ENCODE results near the gene ABLIM2. TPM values are rescaled to one million over a fixed set of nuclear protein-coding genes. Genes with fewer than 3 reads are reported as not detected.

ABLIM2 gene
- polyA plus RNA-seq, 1 donor from 2014 or later = 1.3 TPM

DNA sequence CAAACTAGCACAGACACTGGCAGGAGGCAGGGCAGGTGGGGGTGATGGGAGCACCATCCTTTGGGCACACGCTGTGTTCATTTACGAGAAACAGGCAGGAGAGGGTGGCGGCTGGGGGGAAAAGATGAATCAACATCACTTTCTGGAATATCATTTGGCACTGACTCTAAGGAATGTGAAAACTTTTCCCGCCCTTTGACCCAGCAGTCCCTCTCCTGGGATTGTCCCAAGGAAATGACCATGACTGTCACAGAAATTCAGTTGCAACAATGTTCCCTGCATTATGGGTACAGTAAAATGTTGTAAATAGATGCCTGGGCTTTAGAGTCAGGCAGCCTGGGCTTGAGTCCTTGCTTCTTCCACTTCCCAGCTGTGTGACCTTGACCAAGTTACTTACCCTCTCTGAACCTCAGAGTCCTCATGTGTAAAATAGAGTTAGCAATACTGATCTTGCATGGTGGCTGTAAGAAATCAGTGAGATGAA is 58.6 kb downstream of the ABLIM2 start:
- Mint-ChIP-seq H3K27ac (no peak overlapping the region), H3K9me3 (peaks cover 0 to 6% (median 0%) of the 10 kb centered on the region in 3 donors), H3K36me3 (no peaks in the 10 kb centered on the region), H3K4me3 (no peak overlapping the region), H3K27me3 (peaks cover 5% of the 10 kb centered on the region), H3K4me1 (no peaks in the 10 kb centered on the region)

DNA sequence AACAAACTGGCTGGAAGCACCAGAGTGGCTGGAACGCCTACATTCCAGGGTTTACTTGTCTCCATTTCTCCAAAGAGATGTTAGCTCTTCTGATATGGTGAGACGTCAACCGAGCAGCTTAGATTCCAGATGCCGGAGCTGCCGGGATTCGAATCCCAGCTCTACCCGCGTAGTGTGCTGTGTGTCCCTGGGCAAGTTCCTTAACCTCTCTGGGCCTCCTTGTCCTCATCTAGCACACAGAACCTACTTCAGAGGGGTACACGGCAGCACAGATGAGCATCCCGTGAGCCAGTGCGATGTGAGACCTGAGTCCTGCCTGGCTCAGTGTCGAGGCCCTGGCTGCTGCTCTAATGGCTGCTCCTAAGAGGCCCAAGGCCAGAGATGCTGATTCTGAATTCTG is 60.1 kb downstream of the ABLIM2 start:
- peaks cover 4% of the 10 kb centered on the region for H3K27me3 Mint-ChIP-seq
- peaks cover 5 to 15% (median 10%) of the 10 kb centered on the region in 3 donors for H3K9me3 Mint-ChIP-seq
- peaks cover 2% of the 10 kb centered on the region for H3K36me3 Mint-ChIP-seq
- H3K4me1 Mint-ChIP-seq = no peaks in the 10 kb centered on the region
- H3K27ac Mint-ChIP-seq = no peak overlapping the region
- H3K4me3 Mint-ChIP-seq = no peak overlapping the region

DNA sequence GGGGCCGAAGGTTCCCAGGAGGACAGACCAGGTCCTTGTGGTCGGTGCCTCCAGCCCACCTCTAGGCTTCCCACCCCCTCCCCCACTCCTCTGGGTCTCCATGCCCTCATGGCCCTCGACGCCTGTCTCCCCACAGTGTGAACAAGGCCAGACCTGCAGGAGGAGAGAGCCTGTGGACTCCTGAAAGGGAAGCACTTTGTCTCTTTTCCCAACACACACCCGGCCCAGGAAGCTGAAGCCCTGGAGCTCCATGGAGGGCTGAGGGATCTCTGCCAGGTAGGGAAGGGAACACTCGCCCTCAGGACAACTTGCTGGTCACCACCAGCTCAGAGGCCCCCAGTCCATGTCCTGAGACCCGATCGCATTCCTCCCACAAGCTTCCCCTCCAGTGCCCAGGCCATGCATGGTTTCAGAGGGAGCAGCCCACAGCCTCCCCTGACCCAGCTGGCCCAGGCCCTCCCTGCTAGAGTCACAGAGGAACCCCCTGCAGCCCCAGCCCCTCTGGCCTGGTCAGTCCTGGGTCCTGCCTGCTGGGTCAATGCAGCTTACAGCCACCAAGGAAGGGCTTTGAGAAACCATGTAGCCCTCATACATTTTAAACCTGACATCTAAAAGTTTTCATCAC is 60.8 kb downstream of the ABLIM2 start:
- H3K4me3 Mint-ChIP-seq = no peak overlapping the region

DNA sequence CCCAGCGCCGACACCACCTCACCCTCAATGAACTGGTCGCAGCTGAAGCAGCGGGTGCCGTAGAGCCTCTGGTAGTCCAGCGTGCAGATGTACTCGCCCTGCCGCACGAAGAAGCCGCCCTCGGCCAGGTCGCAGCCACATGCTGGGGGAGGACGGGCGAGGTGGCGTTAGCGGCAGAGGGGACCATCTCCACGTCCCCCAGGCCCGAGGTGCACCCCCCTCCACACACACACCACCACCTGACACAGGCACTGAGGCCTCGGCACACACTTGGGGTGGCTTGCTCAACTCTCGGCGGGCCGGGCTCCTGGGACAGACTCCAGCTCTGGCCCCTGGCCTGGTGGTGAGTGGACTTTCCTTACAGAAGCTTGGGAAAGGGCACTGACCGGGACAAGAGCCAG is 61.5 kb downstream of the ABLIM2 start:
- no peak overlapping the region for H3K4me3 Mint-ChIP-seq
- peaks cover 2% of the 10 kb centered on the region for H3K27me3 Mint-ChIP-seq
- no peak overlapping the region for H3K27ac Mint-ChIP-seq

More for the DNA sequence above, 60.8 kb downstream of the ABLIM2 start:
- Mint-ChIP-seq H3K27me3 (peaks cover 4% of the 10 kb centered on the region), H3K9me3 (peaks cover 5 to 17% (median 13%) of the 10 kb centered on the region in 3 donors), H3K27ac (no peak overlapping the region), H3K4me1 (no peaks in the 10 kb centered on the region), H3K36me3 (peaks cover 2% of the 10 kb centered on the region)

DNA sequence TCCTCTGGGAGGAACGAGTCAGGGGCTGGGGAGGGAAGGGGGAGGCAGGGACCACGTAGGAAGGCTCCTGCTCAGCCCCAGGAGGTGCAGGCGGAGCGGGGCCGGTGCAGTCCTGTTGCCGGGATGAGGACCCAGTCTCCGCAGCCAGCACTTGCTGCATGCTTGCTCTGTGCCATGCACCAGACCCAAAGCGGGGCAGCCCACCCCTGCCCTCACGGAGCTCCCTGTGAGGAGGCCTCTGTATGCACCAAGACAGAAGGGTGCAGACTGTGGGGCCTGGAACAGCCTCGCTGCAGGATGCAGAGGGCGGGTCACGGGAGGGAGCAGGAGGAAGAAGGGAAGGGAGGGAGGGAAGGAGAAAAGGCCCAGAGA is 61.9 kb downstream of the ABLIM2 start:
- peaks cover 1% of the 10 kb centered on the region for H3K27me3 Mint-ChIP-seq
- H3K9me3 Mint-ChIP-seq = peaks cover 5 to 17% (median 13%) of the 10 kb centered on the region in 3 donors
- H3K4me1 Mint-ChIP-seq = no peaks in the 10 kb centered on the region

More for the DNA sequence above, 61.5 kb downstream of the ABLIM2 start:
- peaks cover 2% of the 10 kb centered on the region for H3K36me3 Mint-ChIP-seq
- no peaks in the 10 kb centered on the region for H3K4me1 Mint-ChIP-seq
- peaks cover 5 to 17% (median 13%) of the 10 kb centered on the region in 3 donors for H3K9me3 Mint-ChIP-seq

DNA sequence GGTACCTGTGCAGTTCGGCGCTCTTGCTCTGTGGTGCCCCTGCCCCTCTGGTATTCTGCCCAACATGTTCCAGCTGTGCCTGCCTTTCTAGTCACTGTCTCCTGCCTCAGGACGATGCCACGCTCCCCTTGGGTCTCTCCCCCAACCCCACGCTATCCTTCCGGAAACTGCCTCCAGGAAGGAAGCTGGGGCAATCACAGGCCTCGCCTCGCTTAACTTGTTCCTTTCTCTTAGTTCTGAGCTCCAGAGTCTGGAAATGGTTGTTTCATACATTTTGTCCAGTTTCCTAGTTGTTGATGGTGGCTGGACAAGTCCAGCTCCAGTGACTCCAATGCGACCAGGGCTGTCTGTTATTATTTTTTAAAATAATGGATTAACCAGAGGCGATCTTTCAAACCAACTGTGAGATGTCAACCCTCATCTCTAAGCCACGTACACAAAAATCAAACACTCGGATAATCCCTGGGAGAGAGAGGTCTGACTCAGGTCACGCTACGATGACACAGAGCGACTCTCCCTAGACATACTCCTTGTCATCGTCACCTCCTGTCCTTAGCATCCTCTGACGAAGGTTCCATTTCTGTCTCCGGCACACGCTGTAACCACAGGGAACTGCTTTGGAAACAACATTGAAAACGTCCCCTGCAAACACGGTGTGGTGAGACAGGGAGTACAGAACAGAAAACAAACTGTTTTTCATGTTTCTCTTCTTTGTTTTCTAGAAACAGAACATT is 62.5 kb downstream of the ABLIM2 start:
- Mint-ChIP-seq H3K27me3 (peaks cover 1% of the 10 kb centered on the region), H3K4me1 (no peaks in the 10 kb centered on the region), H3K9me3 (peaks cover 5 to 17% (median 13%) of the 10 kb centered on the region in 3 donors), H3K36me3 (peaks cover 2% of the 10 kb centered on the region), H3K4me3 (no peak overlapping the region), H3K27ac (no peak overlapping the region)

More for the DNA sequence above, 61.9 kb downstream of the ABLIM2 start:
- H3K27ac Mint-ChIP-seq = no peak overlapping the region
- H3K36me3 Mint-ChIP-seq = peaks cover 2% of the 10 kb centered on the region
- H3K4me3 Mint-ChIP-seq = no peak overlapping the region

DNA sequence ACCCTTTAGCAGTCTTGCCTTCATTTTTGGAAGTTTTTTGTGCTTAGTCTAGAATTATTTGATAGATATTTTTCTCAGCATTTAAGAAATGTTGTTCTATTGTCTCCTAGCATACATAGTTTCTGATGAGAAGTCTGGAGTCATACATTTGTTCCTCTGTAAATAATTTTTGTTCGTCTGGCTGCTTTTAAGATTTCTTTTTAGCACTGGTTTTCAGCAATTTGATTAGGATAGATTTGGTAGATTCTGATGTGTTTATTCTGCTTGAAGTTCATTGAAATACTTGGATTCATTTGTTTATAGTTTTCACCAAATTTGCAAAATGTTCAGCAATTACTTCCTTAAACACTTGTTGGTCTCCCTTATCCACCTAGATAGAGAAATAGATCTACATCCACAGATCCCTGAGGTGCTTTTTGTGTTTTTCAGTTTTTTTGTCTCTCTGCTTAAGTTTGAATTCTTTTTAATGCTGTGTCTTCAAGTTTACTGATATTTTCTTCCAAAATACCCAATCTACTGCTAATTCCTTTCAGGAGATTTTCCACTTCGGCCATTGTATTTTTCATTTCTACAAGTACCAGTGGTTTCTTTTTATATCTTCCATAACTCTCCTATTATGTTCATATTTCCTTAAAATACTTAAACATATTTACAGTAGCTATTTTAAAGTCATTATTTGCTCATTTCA is 64.9 kb downstream of the ABLIM2 start:
- H3K4me1 Mint-ChIP-seq = no peaks in the 10 kb centered on the region
- no peak overlapping the region for H3K4me3 Mint-ChIP-seq

DNA sequence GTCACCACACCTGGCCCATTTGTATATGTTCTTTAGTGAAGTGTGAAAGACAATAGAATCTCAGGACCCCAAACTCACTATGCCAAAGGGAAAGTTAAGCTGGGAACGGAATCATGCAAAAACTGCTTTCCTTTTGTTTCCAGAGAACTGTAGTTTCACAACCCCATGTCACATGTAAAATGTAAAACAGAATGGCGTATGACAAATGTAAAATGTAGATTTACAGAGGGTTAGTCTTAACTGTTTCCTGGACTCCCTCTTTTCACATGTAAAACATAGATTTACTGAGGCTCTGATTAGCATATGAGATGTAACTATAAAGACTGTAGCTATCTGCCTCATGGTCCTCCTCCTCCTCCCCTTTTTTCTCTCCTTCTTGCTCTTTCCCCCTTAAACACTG is 66.3 kb downstream of the ABLIM2 start:
- Mint-ChIP-seq H3K27me3 (no peaks in the 10 kb centered on the region), H3K27ac (no peak overlapping the region), H3K36me3 (peaks cover 2% of the 10 kb centered on the region), H3K4me1 (no peaks in the 10 kb centered on the region), H3K4me3 (no peak overlapping the region), H3K9me3 (peaks cover 5 to 17% (median 13%) of the 10 kb centered on the region in 3 donors)

More for the DNA sequence above, 64.9 kb downstream of the ABLIM2 start:
- H3K27ac Mint-ChIP-seq = no peak overlapping the region
- H3K36me3 Mint-ChIP-seq = peaks cover 2% of the 10 kb centered on the region
- peaks cover 5 to 17% (median 13%) of the 10 kb centered on the region in 3 donors for H3K9me3 Mint-ChIP-seq
- peaks cover 1% of the 10 kb centered on the region for H3K27me3 Mint-ChIP-seq

DNA sequence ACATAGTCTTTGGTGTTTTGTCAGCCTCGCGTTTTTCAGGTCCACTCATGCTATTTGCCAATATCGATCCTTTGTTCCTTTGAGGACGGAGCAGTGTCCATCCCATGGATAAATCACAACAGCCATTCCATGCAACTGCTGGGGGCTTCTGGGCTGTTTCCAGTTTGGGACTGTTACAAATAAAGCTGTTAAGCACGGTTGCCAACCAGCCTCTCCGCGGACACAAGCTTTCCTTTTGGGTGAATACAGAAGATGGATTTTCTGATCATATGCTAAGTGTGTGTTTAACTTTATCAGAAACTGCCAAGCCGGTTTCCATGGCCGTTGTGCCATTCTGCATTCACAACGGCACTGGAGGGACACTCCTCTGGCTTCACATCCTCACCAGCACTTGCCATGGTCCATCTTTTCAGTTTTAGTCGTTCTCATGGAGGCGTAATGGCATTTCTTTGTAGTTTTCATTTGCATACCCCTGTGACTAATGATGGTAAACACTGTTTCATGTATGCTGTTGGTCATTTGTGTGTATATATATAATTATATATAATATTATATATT is 67.8 kb downstream of the ABLIM2 start:
- Mint-ChIP-seq H3K27ac (no peak overlapping the region), H3K9me3 (peaks cover 5 to 15% (median 13%) of the 10 kb centered on the region in 3 donors), H3K36me3 (peaks cover 2% of the 10 kb centered on the region), H3K4me1 (no peaks in the 10 kb centered on the region), H3K27me3 (peaks cover 2% of the 10 kb centered on the region), H3K4me3 (no peak overlapping the region)

DNA sequence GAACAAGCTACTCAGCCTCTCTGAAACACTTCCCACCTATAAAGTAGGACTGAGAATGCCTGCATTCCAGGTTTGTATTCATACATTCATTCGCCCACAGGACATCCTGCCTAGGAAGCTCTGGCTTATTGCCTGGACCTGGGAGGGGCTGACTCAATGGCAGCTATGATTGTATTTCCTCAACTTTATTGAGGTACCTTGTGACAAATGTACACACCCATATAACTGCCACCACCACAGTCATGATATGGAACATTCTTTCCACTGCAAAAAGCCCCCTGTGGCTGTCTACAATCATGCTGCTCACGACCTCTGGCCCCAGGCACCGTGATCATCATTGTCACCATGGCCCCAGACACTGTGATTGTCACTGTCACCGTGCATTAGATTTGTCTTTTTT is 68.3 kb downstream of the ABLIM2 start:
- Mint-ChIP-seq H3K4me1 (no peaks in the 10 kb centered on the region), H3K9me3 (peaks cover 5 to 13% (median 11%) of the 10 kb centered on the region in 3 donors), H3K4me3 (no peak overlapping the region), H3K27me3 (peaks cover 2% of the 10 kb centered on the region), H3K36me3 (peaks cover 2% of the 10 kb centered on the region), H3K27ac (no peak overlapping the region)

DNA sequence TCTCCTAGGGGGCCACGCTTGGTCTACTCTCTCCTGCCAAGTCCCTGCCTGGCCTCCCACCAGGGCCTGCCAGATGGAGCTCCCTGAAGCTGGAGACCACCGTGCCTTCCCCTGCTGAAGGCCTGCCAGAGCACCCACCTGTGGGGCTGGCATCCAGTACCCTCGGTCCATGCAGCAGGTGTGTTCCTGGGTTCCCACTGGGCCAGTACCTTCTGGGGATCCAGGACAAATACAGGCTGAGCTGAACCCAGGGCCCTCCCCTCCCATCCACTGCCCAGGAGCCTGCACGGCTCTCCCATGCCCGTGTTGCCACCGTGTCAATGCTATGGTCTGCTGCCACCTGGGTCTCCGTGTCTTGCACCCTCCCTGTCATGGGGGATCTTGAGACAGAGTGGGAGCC is 68.8 kb downstream of the ABLIM2 start:
- Mint-ChIP-seq H3K27ac (no peak overlapping the region), H3K36me3 (peaks cover 2% of the 10 kb centered on the region), H3K4me3 (no peak overlapping the region), H3K27me3 (peaks cover 2% of the 10 kb centered on the region), H3K9me3 (peaks cover 5 to 13% (median 10%) of the 10 kb centered on the region in 3 donors), H3K4me1 (no peaks in the 10 kb centered on the region)

DNA sequence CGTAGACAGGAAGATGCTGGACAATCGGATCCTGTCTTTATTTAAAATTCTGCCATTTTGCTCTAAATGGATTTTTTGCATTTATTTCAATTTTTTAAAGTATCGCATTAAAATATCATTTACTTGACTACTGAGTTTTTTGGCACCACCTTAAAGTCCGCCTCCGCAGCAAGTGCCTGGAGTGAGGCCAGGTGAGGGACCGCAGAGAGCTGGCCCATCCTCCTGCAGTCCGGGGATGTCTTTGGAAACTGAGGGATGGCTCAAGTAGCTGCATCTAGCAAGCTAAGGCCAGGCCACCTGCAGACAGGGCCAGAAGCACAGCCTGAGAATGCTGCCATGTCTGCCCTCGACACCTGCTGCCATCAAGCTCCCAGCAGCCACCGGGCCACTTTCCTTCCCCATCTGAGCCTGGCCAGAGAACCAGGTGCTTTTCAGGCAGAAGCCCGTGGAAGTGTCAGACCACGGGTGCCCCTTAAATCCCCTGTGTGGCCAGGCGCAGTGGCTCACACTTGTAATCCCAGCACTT is 69.6 kb downstream of the ABLIM2 start:
- H3K4me3 Mint-ChIP-seq = no peak overlapping the region
- H3K27ac Mint-ChIP-seq = no peak overlapping the region
- no peaks in the 10 kb centered on the region for H3K4me1 Mint-ChIP-seq
- peaks cover 4 to 9% (median 7%) of the 10 kb centered on the region in 3 donors for H3K9me3 Mint-ChIP-seq
- peaks cover 2% of the 10 kb centered on the region for H3K27me3 Mint-ChIP-seq
- H3K36me3 Mint-ChIP-seq = no peaks in the 10 kb centered on the region

DNA sequence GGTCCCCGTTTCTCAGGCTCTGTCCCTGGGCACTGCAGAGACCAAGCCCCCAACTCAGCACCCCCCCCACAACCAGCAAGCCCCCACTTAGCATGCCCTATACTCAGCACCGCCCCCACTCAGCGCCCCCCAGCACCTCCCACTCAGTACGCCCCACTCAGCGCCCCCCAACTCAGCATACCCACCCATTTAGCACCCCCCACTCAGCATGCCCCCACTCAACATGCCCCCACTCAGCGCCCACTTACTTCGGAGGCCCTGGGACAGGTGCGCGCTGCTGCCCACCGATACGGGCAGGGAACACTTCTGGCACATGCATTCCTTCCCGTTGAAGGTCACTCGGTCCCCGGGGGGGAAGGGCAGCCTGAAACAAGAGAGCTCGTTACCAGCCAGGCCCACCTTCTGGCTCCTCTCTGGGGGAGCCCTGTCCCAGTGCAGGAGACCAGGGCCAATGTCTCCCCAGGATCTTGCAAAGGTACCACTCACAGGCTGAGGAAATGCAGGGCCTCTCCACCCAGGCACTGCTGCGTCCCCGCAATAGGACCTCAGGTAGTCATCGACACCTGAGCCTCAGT is 70.6 kb downstream of the ABLIM2 start:
- Mint-ChIP-seq H3K4me1 (no peaks in the 10 kb centered on the region), H3K9me3 (no peaks in the 10 kb centered on the region), H3K4me3 (no peak overlapping the region), H3K27me3 (peaks cover 2% of the 10 kb centered on the region), H3K36me3 (no peaks in the 10 kb centered on the region), H3K27ac (no peak overlapping the region)

DNA sequence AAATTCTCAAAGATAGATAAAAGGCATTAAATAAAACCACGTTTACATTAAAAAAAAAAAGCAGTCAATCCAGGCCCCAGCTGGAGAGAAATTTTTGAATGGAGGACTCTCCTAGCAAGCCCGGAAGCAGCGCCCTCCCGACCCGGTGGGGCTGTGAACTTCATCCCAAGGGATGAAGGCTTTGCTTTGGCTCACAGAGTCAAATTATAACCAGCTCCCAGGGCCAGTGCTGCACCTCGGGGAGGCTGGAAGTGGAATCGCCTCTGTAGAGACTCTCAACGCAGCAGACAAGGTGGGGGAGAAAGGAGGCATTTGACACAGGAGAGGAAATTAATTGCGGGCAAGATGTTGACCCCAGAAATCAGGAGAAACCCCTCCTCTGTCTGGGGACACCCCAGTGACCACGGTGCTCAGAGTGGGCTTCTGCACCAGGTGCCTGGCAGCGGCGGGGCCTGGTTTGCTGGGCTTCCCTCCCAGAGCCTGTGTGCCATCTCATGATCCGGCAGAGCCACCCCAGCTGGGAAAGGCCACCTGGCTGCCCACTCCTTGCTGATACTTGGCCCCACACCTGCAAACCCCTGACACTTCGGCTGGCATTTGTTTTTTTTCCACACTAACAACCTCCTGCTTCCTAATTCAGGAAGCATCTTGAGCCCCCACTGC is 71.7 kb downstream of the ABLIM2 start:
- no peaks in the 10 kb centered on the region for H3K9me3 Mint-ChIP-seq
- no peak overlapping the region for H3K4me3 Mint-ChIP-seq
- no peak overlapping the region for H3K27ac Mint-ChIP-seq
- H3K36me3 Mint-ChIP-seq = no peaks in the 10 kb centered on the region
- peaks cover 2% of the 10 kb centered on the region for H3K27me3 Mint-ChIP-seq
- peaks cover 0 to under 1% (median 0%) of the 10 kb centered on the region in 3 donors for H3K4me1 Mint-ChIP-seq

Data from IgD-negative memory B cell (primary cell).